B cell (primary cell): ENCODE data around the gene SGPL1. TPM values are rescaled to one million over a fixed set of nuclear protein-coding genes. Genes with fewer than 3 reads are reported as not detected.

Experiments used
- ATAC-seq: fragments of 200-7000 bp; cut with Tn5 transposase; one replicate; pipeline ENCODE4 v1.10.0; 2021; ENCODE audit warnings: low read depth, mild to moderate bottlenecking, moderate number of reproducible peaks, moderate library complexity
- CTCF ChIA-PET: fragments of 350-600 bp; sonication (Branson Sonifier 250); formaldehyde crosslinking; loops from one replicate; lab custom pipeline; 2021; ENCODE audit warnings: antibody characterized with exemption, inconsistent platforms; lab: Charles Lee
- POLR2A ChIA-PET: fragments of 350-600 bp; sonication (Branson Sonifier 250); formaldehyde crosslinking; loops from one replicate; lab custom pipeline; 2021; ENCODE audit warnings: antibody characterized with exemption; lab: Charles Lee
- DNase-seq: peaks from one replicate; pipeline ENCODE4 v3.0.0; 2013
- H2AFZ ChIP-seq: 2 replicates; pipeline ENCODE4 v1.6.1; 2012; ENCODE audit warnings: mild to moderate bottlenecking, low read depth, low read length; ENCODE audit not compliant: insufficient read depth, poor library complexity, severe bottlenecking
- H3K27ac ChIP-seq, 2 donors: 1 replicate in 1 of 2; 2 replicates in 1 of 2; pipeline ENCODE4 v1.5.1; 2012 to 2013; ENCODE audit warnings: low read length in 2 of 2, mild to moderate bottlenecking in 2 of 2, moderate library complexity in 1 of 2
- H3K27me3 ChIP-seq, 4 experiments: fragments of 200-600 bp in 1 of 4; sonication (generic) in 1 of 4; replicated peaks in 1 of 4; 1 replicate in 2 of 4; 2 replicates in 2 of 4; pipeline versions ENCODE4 v1.6.1 to v1.7.0; 2013 to 2016; ENCODE audit warnings: low read length in 3 of 4, mild to moderate bottlenecking in 2 of 4, mixed read lengths in 1 of 4, moderate library complexity in 1 of 4; ENCODE audit not compliant: insufficient read depth in 4 of 4, control insufficient read depth in 3 of 4; ENCODE audit errors: control extremely low read depth in 1 of 4
- H3K36me3 ChIP-seq, 2 experiments: replicated peaks in 1 of 2; 1 replicate in 1 of 2; 2 replicates in 1 of 2; pipeline versions ENCODE4 v1.6.1 to v1.7.1; 2013; ENCODE audit warnings: low read length in 1 of 2; ENCODE audit not compliant: insufficient read depth in 2 of 2, control insufficient read depth in 1 of 2; ENCODE audit errors: control extremely low read depth in 1 of 2, extremely low read depth in 1 of 2
- H3K4me1 ChIP-seq, 2 donors: fragments of 200-600 bp in 1 of 2; sonication (generic) in 1 of 2; 1 replicate in 1 of 2; 2 replicates in 1 of 2; pipeline versions ENCODE4 v1.5.1 to v1.6.1; 2013 to 2017; ENCODE audit warnings: low read length in 2 of 2; ENCODE audit not compliant: control insufficient read depth in 2 of 2, insufficient read depth in 2 of 2
- H3K4me2 ChIP-seq: replicated peaks from 2 replicates; pipeline ENCODE3; 2012; ENCODE audit warnings: mild to moderate bottlenecking, low read depth, low read length; ENCODE audit not compliant: poor library complexity, severe bottlenecking
- H3K4me3 ChIP-seq, 5 experiments: fragments of 200-600 bp in 1 of 5; sonication (generic) in 1 of 5; 1 replicate in 3 of 5; 2 replicates in 2 of 5; pipeline versions ENCODE4 v1.5.1 to v1.7.0; 2011 to 2016; ENCODE audit warnings: low read length in 4 of 5, mild to moderate bottlenecking in 4 of 5, low read depth in 2 of 5, control low read depth in 1 of 5, moderate library complexity in 1 of 5; ENCODE audit not compliant: insufficient read depth in 1 of 5; ENCODE audit errors: control extremely low read depth in 1 of 5, extremely low read depth in 1 of 5
- H3K79me2 ChIP-seq: fragments of 200-600 bp; sonication (generic); one replicate; pipeline ENCODE4 v1.6.0; 2016; ENCODE audit warnings: low read length; ENCODE audit not compliant: control insufficient read depth, insufficient read depth
- H3K9ac ChIP-seq: fragments of 200-600 bp; sonication (generic); 2 replicates; pipeline ENCODE4 v1.6.1; 2017; ENCODE audit warnings: mild to moderate bottlenecking, low read length, moderate library complexity
- H3K9me3 ChIP-seq, 3 donors: one replicate each; pipeline versions ENCODE4 v1.6.1 to v1.7.1; 2013; ENCODE audit warnings: low read length in 2 of 3; ENCODE audit not compliant: control insufficient read depth in 2 of 3, insufficient read depth in 1 of 3; ENCODE audit errors: control extremely low read depth in 1 of 3
- H4K20me1 ChIP-seq: 2 replicates; pipeline ENCODE4 v1.6.0; 2012; ENCODE audit warnings: mild to moderate bottlenecking, low read length; ENCODE audit not compliant: insufficient read depth, control insufficient read depth, poor library complexity, severe bottlenecking
- H3K27ac Mint-ChIP-seq: one replicate; pipeline ENCODE4 v1.8.0; 2021; ENCODE audit warnings: mixed read lengths
- H3K27me3 Mint-ChIP-seq: one replicate; pipeline ENCODE4 v1.8.0; 2021; ENCODE audit warnings: mixed read lengths
- H3K4me1 Mint-ChIP-seq: one replicate; pipeline ENCODE4 v1.8.0; 2021; ENCODE audit warnings: mixed read lengths
- H3K4me3 Mint-ChIP-seq: one replicate; pipeline ENCODE4 v1.8.0; 2021; ENCODE audit warnings: mixed read lengths
- H3K9me3 Mint-ChIP-seq: one replicate; pipeline ENCODE4 v1.8.0; 2022; ENCODE audit warnings: mixed read lengths; ENCODE audit not compliant: insufficient read depth
- CTCF ChIP-seq: fragments of 200-600 bp; IDR thresholded peaks from one replicate; pipeline ENCODE4 v1.8.0; 2022; ENCODE audit warnings: antibody characterized with exemption, mild to moderate bottlenecking
- EZH2 ChIP-seq: IDR thresholded peaks from 2 replicates; pipeline ENCODE4 v1.6.1; 2012; ENCODE audit warnings: borderline replicate concordance, low read depth, mild to moderate bottlenecking, moderate library complexity, low read length; ENCODE audit not compliant: insufficient read depth, poor library complexity, severe bottlenecking
- WGBS: methylation state at CpG from one replicate; pipeline ENCODE4 v1.1.5; 2013; ENCODE audit warnings: missing lambda C conversion rate; ENCODE audit not compliant: insufficient coverage; 5-methylcytosine and 5-hydroxymethylcytosine counted together
- intact Hi-C: fragments of 100-400 bp; cut with micrococcal nuclease; formaldehyde crosslinking; loops from one replicate; pipeline ENCODE4 v1.10.0; 2022
- polyA plus RNA-seq: library from polyadenylated mRNA; depleted of rRNA; stranded (reverse); fragments of >200 nt; gene quantifications from 2 replicates; pipeline ENCODE4 v1.2.3, GENCODE V29; 2012
- total RNA-seq, 2 donors: library from RNA; stranded (reverse); fragments of 120-200 nt in 1 of 2; gene quantifications; 1 replicate in 1 of 2; 2 replicates in 1 of 2; pipeline versions ENCODE4 v1.2.3 to v1.2.4, GENCODE V29; 2013 to 2022

The SGPL1 gene
- total and polyA plus RNA-seq, 2 donors (not counting 1 experiment from before 2014, with no cell fraction given) = 9.1 to 46.2 TPM

GRCh38 chr10:70809726-70810125 is 6.0 kb upstream of the SGPL1 start:
- DNase-seq (no peak), ATAC-seq (no peak)
- Histone ChIP-seq H3K4me2 (no peak overlapping the region), H3K9me3 (no peaks in the 10 kb centered on the region), H3K4me1 (peaks cover 0 to 2% of the 10 kb centered on the region in 2 donors), H3K4me3 (no peak overlapping the region), H3K9ac (no peak overlapping the region), H3K27ac (no peak overlapping the region), H3K36me3 (no peaks in the 10 kb centered on the region), H4K20me1 (no peaks in the 10 kb centered on the region), H3K79me2 (peaks cover 19% of the 10 kb centered on the region), H3K27me3 (peaks cover 0 to 6% (median 0%) of the 10 kb centered on the region in 4 experiments), H2AFZ (no peak overlapping the region)
- WGBS = no CpG with 5 or more reads among the region's 2 CpGs
- TF ChIP-seq EZH2 (no peak), CTCF (no peak)
- Mint-ChIP-seq H3K4me3 (no peak overlapping the region), H3K27ac (no peak overlapping the region), H3K4me1 (peaks cover 6% of the 10 kb centered on the region), H3K9me3 (no peaks in the 10 kb centered on the region), H3K27me3 (peaks cover 23% of the 10 kb centered on the region)
- intact Hi-C loops = loop anchor here (10.0 kb wide), 3 partner anchors 255 to 1905 kb away; partner anchors contain the start of genes DDX50 and TYSND1
- POLR2A ChIA-PET = no interaction called here
- CTCF ChIA-PET = interaction anchor here (1.1 kb wide), 1 partner anchor 70 kb away, joined by 5 read pairs; no protein-coding TSS in a partner anchor

DNA sequence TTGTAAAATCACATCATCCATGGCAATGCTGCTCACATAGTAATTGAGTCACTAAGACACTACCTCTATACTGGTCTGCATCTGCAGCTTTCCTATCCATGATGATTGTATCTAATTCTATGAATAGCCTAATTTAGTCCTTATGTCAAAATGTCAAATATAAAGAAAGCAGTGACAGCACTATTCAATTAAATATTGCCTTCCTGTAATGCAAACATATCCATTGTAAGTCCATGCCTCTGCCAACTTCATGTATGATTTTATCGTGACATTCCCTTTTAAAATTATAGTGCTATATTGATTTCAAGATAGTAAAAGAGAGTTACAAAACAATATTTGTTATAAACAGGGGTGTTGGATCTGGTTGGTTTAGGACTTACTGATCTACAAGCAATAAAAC is 4.8 kb upstream of the SGPL1 start:
- Histone ChIP-seq H3K9ac (no peak overlapping the region), H3K27ac (no peak overlapping the region), H4K20me1 (no peaks in the 10 kb centered on the region), H3K4me2 (no peak overlapping the region), H2AFZ (no peak overlapping the region), H3K79me2 (peaks cover 31% of the 10 kb centered on the region), H3K27me3 (peaks cover 0 to 6% (median 0%) of the 10 kb centered on the region in 4 experiments), H3K4me3 (no peak overlapping the region), H3K36me3 (no peaks in the 10 kb centered on the region), H3K4me1 (peaks cover 7 to 12% of the 10 kb centered on the region in 2 donors), H3K9me3 (no peaks in the 10 kb centered on the region)
- ATAC-seq = no peak
- no peak overlapping the region for H3K27ac Mint-ChIP-seq
- CTCF ChIA-PET = interaction anchor here (1.0 kb wide), 1 partner anchor 70 kb away, joined by 3 read pairs; no protein-coding TSS in a partner anchor
- H3K4me1 Mint-ChIP-seq = peaks cover 10% of the 10 kb centered on the region
- no peak for DNase-seq
- no peaks in the 10 kb centered on the region for H3K9me3 Mint-ChIP-seq
- POLR2A ChIA-PET = no interaction called here
- WGBS = no CpG with 5 or more reads among the region's 1 CpG
- peaks cover 18% of the 10 kb centered on the region for H3K27me3 Mint-ChIP-seq
- TF ChIP-seq EZH2 (no peak), CTCF (no peak)
- intact Hi-C loops = loop anchor here (10.0 kb wide), 3 partner anchors 256 to 1906 kb away; partner anchors contain the start of genes DDX50 and TYSND1
- H3K4me3 Mint-ChIP-seq = no peak overlapping the region
